ENCODE data around the gene SYNPO2.

GRCh38 chr4:119037709-119038108 lies 149.1 kb downstream of the SYNPO2 start:
- TF ChIP-seq POLR2A (IDR thresholded peaks at IDR 0.05) (no peak), POLR2AphosphoS5 (IDR thresholded peaks at IDR 0.05) (no peak)
- TF ChIP-seq, protein P1, sequence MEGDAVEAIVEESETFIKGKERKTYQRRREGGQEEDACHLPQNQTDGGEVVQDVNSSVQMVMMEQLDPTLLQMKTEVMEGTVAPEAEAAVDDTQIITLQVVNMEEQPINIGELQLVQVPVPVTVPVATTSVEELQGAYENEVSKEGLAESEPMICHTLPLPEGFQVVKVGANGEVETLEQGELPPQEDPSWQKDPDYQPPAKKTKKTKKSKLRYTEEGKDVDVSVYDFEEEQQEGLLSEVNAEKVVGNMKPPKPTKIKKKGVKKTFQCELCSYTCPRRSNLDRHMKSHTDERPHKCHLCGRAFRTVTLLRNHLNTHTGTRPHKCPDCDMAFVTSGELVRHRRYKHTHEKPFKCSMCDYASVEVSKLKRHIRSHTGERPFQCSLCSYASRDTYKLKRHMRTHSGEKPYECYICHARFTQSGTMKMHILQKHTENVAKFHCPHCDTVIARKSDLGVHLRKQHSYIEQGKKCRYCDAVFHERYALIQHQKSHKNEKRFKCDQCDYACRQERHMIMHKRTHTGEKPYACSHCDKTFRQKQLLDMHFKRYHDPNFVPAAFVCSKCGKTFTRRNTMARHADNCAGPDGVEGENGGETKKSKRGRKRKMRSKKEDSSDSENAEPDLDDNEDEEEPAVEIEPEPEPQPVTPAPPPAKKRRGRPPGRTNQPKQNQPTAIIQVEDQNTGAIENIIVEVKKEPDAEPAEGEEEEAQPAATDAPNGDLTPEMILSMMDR (IDR thresholded peaks at IDR 0.05 in 8 of 11, conservative IDR thresholded peaks at IDR 0.05 in 3 of 11) = no peak
